NCI-H1417 treated with DMSO at 0.1 percent for 48 hours (cell line): Measurements from ENCODE around the gene VAMP4.
A peak's percentile ranks its signal among the peaks of the same experiment; 100 is the strongest.

Source experiments
- DNase-seq: peaks from one replicate; lab custom pipeline; 2025; lab: John Stamatoyannopoulos, UW

VAMP4 gene, protein sequence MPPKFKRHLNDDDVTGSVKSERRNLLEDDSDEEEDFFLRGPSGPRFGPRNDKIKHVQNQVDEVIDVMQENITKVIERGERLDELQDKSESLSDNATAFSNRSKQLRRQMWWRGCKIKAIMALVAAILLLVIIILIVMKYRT

DNA sequence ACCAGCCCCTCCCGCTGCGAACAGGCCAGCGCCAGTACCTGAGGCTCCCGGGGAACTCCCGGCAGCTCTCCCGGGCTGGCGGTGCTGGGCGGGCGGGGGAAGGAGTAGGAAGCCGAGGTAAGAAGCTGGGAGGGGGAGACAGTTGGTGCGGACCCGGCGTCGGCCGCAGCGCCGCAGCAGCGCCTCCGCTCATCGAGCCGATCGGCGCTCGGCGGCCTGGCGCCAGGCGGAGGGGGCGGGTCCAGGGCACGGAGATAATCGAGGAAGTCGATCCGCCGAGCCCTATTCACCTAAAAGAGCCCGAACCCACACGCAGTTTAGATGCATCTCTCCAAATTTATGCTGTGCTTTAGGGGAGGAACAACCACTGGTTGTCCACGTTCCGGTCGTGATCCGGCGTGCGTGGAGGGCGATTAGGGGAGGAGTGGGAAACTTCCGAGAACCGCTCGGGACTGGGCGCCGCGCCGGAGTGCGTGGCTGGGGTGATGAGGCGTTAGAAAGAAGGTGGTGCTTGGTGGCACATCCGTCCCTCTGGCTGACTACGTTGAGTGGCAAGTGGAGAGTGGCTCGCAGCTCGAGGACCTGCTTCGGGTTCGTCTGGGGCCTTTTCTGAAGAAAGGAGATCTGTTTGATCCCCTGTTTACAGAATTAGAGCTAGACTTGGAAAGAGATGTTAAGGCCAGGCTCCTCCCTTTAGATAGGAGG lies at the start of gene VAMP4:
Gene VAMP4, minus strand, starts transcription at position 194 of the 705 bp plus-strand sequence. CDS start 3,651 bp downstream, outside the sequence.
- peak; percentile 66 for DNase-seq

DNA sequence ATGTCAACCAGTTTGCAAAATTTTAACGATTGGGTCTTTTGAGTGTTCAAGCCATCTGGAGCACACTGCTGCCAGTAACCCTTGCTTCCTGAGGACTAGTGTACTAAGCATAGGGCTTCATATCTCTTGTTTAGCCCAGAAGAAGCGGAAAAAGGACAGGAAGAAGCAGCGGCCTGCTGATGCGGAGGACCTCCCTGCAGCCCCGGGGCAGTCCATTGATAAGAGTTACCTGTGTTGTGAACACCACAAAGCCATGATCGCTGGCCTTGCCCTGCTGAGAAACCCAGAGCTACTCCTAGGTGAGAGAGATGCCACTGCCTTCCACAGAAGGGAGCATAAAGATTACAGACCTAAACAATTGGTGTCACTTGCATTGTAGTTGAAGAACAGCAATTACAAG lies 48.5 kb upstream of the VAMP4 start:
- no peak for DNase-seq

DNA sequence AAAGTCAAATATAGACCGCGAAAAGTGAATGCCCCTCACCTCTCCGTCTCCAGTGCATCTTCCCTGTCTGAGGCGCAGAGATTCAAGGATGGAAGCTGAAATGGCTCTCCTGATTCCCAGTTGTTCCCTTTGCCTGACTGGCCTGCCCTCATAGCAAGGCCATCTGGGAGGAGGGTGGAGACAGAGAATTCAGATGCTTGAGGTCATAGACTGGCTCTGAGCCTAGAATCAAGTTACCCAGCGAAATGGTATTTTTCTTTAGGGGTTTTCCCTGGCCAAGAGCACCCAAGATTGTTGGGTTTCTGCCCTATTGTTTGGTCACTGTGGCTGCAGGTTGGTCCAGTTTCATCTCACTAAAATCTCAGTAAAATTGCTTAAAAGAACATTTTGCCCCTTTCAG lies 46.8 kb upstream of the VAMP4 start:
- DNase-seq: no peak

DNA sequence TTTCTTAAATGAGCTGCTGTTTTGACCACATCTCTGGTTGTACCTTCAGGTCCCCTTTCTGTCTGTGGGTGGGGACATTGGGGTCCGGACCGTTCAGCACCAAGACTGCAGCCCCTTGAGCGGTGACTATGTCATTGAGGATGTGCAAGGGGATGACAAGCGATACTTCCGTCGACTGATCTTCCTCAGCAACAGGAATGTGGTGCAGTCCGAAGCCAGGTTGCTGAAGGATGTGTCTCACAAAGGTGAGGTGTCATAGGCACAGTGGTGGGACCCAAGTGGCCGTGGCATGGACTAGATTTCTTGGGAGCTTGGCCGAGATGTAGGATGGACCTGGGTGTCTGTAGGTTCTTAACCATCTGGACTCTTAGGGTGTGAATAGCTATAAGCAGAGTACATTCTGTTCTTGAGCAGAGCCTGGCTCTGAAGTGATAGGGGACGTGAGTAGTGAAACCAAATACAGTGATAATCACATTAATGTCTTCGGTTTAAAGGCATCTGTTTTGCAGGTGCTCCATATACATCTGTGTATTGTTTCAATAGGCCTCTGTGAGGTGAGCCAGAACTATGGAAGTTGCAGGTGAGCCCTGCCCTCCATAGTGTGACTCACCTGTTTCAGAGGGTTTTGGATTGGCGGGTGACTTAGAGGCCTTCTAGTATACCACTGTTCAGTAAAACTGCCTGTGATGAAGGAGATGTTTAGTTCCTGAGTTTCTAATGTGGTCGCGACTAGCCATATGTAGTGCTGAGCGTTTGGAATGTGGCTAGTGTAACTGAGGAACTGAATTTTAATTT lies 46.0 kb upstream of the VAMP4 start:
- no peak for DNase-seq

DNA sequence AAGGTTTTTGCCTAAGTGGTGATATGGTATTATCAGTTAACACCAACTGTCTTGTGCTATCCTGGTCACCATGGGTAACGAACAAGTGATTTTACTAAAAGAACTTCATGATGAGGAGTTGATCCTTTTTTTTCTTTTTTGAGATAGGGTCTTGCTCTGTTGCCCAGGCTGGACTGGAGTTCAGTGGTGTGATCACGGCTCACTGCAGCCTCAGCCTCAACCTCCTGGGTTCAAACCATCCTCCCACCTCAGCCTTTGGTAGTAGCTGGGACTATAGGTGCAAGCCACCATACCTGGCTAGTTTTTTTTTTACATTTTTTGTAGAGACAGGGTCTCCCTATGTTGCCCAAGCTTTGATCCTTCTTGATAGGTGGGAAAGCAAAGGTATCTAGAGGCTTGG lies 44.7 kb upstream of the VAMP4 start:
- DNase-seq: no peak

DNA sequence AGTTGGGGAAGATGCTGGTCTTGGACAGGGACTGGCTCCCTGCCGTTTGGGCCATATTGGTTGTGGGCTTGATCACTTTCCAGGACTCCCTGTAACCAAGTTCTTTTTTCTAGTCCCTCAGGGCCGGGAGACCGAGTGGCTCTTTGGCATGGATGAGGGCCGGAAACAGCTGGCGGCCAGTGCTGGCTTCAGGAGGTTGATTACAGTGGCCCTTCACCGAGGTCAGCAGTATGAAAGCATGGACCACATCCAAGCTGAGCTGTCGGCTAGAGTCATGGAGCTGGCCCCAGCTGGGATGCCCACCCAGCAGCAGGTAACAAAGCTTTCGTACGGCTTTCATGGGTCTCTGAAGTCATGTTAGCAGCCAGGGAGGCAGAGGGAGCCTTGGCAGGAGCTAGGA lies 43.9 kb upstream of the VAMP4 start:
- DNase-seq: no peak

DNA sequence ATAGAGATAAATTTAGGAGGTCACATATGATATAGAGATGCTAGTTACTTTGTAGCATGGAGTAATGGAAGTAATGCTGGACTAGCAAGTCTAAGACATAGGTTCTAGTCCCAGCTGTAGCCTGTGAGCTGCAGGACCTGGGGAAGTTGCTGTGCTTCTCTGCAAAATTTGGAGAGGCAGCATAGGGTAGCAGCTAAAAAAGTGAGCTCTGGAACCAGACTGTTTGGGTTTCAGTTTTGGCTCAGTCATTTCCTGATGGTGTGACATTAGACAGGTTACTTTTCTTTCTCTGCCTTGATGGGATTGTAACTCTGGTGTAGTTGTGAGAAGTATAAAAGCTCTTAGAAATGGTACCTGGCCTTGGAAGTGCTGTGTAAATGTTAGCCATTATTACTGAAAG lies 42.9 kb upstream of the VAMP4 start:
- no peak for DNase-seq

DNA sequence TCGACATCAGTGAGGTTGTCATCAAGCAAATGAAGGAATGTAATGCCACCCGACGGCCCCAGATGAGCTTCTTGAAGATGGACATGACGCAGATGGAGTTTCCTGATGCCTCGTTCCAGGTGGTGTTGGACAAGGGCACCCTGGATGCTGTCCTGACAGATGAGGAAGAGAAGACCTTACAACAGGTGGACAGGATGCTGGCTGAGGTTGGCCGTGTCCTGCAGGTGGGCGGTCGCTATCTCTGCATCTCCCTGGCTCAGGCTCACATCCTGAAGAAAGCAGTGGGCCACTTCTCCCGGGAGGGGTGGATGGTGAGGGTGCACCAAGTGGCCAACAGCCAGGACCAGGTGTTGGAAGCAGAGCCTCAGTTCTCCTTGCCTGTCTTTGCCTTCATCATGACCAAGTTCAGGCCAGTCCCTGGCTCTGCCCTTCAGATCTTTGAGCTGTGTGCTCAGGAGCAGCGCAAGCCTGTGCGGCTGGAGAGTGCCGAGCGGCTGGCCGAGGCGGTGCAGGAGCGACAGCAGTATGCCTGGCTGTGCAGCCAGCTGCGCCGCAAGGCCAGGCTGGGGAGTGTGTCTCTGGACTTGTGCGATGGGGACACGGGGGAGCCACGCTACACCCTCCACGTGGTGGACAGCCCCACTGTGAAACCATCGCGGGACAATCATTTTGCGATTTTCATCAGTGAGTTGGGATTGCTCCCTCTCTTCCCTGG lies 42.1 kb upstream of the VAMP4 start:
- no peak for DNase-seq

DNA sequence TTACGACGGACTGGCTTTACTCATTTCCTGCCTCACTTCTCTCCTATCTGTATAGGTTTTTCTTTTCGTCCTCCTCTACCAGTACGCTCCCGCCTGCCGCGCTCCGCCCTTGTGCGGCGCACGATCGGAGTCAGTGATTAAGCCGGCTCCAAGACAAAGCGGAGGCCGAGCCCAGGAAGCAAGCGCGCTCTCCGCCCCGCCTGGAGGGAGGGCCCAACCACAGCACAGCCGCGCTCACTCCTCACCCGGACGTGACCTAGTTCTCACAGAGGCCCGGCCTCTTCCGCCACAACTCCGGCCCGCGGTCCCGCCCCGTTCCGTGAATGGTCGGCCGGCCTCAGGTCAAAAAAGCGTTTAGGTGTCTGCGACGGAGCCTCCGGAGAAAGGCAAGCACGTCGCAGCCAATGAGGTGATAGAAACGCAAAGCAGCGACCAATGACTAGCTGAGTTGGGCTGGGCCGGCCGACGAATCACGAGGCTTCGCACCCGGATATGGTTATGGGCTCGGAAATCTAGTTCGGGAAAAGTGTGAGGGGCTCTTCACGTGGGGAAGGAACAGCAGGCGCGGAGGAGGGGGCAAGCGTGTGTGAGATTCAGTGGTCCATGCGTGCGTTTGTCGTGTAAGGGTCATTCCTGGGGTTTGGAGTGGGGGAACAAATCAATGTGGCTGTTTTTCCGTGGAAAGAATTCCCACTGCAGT lies 39.5 kb upstream of the VAMP4 start, which contains the start of gene METTL13:
Gene METTL13, plus strand, starts transcription at position 485 of the 700 bp plus-strand sequence. CDS start 308 bp downstream, outside the sequence.
- DNase-seq: peak; percentile 89

DNA sequence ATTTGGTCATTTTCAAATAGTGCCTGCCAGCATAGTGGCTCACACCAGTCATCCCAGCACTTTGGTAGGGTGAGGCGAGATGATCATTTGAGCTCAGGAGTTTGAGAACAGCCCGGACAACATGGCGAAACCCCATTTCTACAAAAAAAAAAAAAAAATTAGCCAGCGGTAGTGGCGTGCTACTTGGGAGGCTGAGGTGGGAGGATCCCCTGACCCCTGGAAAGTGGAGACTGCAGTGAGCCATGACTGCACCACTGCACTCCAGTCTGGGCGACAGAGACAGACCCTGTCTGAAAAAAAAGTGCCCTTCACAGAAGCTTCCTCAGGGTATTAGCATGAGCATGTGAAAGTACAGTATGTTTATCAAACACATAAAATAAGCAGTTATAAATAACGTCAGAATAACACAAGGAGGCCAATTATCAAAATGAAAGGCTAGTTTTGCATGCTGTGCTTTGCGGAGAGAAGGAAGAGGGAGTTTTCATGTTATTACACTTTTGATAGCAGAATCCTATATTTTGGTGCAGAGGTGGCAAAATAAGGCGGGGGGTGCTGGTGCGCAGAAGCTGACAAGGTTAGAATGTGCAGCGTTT lies 38.8 kb upstream of the VAMP4 start:
- DNase-seq: no peak

DNA sequence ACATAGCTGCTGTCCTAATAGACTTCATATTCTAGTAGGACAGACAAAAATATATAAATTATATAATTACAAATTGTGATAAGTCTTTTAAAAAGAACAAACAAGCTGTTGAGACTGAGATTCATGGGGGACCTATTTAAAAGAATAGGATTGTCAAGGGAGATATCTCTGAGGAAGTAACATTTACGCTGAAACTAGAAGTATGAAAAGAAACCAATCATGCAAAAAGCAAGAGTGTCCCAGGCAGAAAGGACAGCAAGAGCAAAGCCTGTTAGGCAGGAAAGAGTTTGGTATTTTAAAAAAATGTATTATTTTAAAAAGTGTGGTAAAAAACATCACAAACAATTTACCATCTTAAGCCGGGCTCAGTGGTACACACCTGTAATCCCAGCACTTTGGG lies 30.4 kb upstream of the VAMP4 start:
- no peak for DNase-seq

DNA sequence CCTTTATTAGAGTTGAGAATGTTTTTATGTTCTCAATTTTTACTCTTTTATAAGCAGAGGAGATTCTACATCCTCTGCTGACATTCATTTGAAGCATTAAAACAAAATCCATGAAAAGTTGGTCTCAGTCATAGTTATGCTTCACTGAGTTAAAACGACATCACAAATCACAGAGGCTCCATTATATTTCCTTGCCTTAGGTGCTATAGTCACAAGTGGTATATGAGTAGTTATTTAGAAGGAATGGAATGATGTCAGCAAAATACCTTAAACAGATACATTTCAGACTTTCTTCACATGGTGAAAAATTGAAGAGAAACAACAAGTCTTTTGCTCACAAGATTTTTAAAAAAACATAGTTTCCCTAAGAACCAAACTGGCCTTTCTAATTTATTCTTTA lies 27.9 kb upstream of the VAMP4 start:
- no peak for DNase-seq

DNA sequence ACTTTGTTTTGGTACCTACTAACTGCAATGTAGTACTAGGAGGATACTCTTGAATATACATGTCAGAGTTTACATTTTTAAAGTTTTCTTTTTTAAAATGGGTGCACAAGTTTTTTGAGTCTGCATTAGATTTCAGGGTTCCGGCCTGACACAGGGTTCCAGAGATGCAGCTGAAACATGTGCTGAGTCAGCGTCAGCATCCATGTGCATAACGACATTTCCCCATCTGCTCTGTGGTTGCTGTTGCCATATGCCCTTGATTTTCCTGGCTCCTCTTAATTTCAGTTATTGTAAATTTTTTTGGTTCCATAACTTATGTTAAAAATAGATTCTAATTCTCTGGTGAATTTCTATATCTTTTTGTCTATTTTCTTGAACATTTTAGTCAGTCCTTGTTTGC lies 27.3 kb upstream of the VAMP4 start:
- no peak for DNase-seq

DNA sequence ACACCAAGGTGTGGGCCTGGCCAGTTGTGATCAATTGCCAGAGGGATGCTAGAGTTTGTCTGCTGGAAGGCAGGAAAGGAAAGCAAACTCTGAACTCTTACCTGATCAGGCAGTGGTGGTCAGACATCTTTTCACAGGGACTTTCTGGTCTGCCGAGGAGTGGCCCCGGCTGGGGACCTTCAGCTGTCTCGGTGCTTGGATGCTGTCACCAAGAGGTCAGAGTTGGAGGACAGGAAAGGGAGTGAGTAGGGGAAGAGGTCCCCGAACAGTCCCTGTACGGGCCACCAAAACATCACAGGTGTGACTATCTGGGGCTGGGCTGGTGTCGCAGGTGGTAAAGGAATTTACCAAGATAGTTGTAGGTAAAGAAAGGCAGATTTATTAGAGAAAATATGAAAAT lies 21.9 kb upstream of the VAMP4 start:
- no peak for DNase-seq

DNA sequence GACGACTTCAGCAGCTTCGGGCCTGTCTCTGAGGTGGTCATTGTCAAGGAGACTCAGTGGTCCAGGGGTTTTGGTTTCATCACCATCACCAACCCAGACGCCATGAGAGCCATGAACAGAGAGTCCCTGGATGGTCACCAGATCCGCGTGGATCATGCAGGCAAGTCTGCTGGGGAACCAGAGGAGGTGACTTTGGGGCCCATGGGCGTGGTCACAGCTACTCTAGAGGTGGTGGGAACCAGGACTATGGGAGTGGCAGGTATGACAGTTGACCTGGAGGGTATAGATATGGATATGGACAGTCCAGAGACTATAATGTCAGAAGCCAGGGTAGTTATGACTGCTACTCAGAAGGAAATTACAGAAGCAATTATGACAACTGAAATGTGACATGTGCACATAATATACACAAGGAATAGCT lies 20.3 kb upstream of the VAMP4 start:
- DNase-seq: no peak

DNA sequence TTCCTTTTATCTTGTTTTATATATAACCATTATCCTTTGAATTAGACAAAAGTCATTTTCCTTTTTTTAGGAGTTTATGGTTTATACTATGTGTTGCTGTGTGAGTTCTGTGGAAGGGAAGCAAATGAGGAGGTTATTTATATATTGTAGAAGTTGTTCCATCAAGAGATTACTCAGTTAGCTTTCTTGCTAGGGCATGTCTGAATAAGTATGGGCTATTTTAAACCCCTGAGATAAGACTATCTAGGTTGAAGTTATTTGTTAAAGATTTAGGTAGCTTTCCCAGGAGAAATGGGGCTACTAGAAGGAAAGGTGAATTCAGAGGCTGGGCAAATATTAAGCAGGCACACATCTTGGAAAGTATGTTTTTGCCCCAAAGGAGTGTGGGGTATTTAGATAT lies 16.1 kb upstream of the VAMP4 start:
- DNase-seq: no peak

DNA sequence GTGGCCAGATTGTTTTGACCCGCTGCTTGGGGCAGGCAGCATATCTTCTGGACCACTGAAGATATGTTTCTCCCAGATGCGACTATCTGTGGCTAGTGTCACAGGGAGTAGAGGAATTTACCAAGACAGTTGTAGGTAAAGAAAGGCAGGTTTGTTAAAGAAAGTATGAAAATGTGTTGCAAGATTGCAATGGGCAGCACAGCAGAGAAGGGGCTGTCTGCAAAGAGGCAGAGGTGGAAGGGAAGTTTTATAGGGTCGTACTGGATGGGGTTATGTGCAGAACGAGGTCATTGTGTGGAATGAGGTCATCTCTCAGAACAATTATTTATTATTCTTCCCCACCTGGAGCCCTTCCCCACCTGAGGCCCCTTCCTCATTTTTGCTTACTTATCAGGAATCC lies 15.0 kb upstream of the VAMP4 start:
- no peak for DNase-seq

DNA sequence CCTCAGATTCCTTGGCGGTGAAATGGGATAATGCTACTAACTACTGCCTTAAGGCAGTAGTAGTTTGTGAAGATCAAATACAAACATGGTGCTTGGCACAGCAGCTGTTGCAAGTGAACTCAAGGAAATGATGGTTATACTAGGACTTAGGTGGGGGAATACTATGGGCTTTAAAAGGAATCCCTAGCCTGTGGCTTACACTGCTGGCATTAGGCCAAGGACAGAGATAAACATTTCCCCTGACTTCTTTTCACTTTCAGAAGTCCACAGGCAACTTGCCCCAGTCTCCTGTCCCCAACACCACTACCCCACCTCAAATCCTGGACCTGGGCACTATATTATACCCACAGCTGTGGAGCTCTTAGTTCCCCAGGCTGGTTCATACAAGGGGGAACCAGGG lies 13.1 kb upstream of the VAMP4 start:
- no peak for DNase-seq

DNA sequence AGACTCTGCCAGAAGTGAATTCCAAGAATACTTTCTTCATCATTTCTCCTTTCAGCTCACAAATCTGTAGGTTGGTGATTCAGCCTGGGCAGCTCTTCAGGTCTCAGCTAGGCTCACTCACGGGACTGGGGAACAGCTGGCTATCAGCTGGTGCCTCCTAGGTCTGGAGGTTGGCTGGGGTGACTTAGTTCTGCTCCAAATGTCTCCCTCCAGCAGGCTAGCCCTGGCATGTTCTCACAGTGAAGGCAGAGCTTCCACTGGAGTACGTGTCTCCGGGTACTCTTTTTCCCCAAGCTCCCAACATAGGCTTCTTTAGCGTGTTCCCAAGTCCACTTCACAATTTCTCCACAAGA lies 12.5 kb upstream of the VAMP4 start:
- DNase-seq: no peak

DNA sequence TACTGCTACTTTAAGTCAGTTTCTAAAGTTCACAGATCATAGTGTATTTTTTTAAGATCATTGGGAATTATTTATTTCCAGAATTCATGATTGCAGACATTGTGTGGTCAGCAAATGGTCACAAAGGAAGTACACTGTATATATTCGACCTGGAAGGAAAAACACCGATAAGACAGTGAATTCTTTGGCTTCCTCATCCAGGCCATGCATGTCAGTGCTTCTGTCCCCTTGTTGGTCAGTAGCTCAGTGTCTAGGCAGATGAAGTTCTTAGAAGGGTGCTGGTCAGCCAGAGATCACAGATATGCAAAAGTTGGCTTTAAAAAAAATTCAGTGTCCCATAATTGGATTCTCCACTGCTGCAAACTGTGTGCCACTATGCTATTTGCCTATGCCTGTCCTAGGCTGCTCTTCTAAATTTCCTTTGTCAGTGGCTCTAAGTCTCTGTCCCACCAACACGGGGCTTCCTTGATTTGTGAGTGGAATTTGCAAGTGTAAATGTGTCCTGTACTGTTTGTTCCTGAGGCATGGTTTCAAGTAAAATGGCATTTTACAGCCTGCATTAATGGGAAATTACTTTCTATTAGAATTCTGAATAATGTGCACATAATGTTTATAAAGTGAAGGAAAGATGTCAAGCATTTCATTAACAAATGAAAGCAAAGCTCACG lies 12.0 kb upstream of the VAMP4 start:
- no peak for DNase-seq

DNA sequence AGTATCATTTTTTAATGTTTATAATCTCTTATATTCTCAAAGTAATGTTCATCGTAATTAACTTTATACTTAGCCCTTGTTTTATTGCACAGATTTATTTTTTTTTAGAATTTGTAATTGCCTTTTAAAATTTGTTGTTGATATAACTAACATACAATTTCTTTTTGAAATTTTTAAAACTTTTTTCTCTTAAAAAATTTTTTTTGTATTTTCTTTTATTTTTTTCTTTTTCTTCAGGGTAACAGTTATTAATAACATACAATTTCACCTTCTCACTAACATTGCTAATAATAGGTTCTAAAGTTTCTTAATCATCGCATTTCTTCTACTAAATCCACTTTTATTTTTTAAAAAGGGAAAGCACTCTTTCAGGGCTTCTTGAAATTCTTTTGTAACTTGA lies 11.3 kb upstream of the VAMP4 start:
- no peak for DNase-seq
